Measurements from ENCODE around the gene SLC13A4.
A peak's percentile ranks its signal among the peaks of the same experiment; 100 is the strongest.
"Not testable (repeated sequence)": the region's sequence is repeated elsewhere in the genome, so short reads cannot be mapped to it uniquely, and the experiment has no call there.

SLC13A4 gene

GRCh38 chr7:135717693-135718092 lies 10.3 kb downstream of the SLC13A4 start:
- no peak for DNase-seq

GRCh38 chr7:135716677-135717238 lies 11.2 kb downstream of the SLC13A4 start:
- DNase-seq = peak; percentile 79

- DNase-seq = no peak
Observed at GRCh38 chr7:135715673-135716072, 12.3 kb downstream of the SLC13A4 start.

- DNase-seq = no peak
Observed at GRCh38 chr7:135715055-135715522, 12.9 kb downstream of the SLC13A4 start.

DNA sequence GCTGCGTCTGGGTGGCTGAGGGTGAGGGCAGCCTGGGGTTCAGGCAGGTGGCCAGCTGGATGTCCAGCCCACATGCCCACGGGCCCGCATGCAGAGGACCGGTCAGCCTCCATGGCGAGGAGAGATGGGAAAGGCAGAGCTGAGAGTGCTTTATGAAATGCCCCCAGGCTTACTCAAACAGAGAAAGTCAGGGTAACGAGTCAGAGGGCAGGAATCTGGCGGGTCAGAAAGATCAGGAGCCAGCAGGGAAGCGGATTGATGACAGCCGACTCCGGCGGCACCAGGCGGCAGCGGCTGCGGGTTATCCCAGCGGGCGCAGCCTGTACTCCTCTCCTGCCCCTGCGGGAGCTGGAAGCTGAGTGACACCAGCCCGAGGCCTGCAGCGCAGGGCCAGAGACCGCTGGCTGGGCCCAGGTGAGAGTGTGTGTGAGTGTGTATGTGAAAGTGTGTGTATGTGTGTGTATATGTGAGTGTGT lies 13.4 kb downstream of the SLC13A4 start:
- DNase-seq = no peak

GRCh38 chr7:135713836-135714470 lies 14.0 kb downstream of the SLC13A4 start:
- DNase-seq = no peak

DNA sequence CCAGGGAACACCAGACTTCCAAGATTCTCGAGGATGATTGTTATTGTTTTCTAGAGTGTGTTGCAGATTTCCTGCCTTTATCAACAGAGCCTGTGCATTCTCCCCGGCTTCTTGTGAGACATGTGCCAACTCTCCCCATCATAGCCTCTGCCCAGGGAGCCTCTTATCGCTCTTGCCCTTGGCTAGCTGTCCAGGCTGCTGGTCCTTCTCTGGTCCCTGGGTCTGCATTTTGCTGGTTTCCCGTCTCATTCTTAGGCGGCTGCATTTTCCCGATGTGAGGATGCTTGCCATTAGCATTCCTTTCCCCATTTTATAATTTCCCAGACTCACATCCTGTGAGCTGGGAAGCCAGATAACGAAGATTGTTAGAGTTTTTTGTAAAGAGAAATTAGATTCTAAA lies 15.2 kb downstream of the SLC13A4 start:
- no peak for DNase-seq

GRCh38 chr7:135712182-135712782 lies 15.7 kb downstream of the SLC13A4 start:
- DNase-seq = peak; percentile 32

DNA sequence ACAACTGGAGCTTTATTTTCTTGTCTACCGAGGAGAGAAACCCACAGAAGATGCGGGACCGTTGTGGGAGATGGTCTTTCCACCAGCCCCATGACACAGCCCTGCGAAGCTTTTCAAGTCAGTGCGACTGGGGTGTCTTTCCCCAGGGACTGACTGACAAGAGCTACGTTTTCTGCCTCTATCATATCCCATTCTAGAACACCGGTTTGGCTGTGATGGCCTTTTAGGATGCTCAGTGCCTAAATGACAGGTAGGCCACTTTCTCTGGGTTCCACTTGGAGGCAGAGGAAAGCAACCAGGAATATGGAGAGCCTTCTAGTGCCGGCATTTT lies 16.9 kb downstream of the SLC13A4 start:
- no peak for DNase-seq

- no peak for DNase-seq
Observed at GRCh38 chr7:135710417-135711138, 17.4 kb downstream of the SLC13A4 start.

- DNase-seq = no peak
Observed at GRCh38 chr7:135709508-135709907, 18.5 kb downstream of the SLC13A4 start.

GRCh38 chr7:135708041-135708440 lies 19.9 kb downstream of the SLC13A4 start:
- no peak for DNase-seq

- no peak for DNase-seq
Observed at GRCh38 chr7:135707570-135707966, 20.4 kb downstream of the SLC13A4 start.

GRCh38 chr7:135706858-135707569 lies 21.0 kb downstream of the SLC13A4 start:
- DNase-seq = no peak

GRCh38 chr7:135706038-135706742 lies 21.8 kb downstream of the SLC13A4 start:
- no peak for DNase-seq

DNA sequence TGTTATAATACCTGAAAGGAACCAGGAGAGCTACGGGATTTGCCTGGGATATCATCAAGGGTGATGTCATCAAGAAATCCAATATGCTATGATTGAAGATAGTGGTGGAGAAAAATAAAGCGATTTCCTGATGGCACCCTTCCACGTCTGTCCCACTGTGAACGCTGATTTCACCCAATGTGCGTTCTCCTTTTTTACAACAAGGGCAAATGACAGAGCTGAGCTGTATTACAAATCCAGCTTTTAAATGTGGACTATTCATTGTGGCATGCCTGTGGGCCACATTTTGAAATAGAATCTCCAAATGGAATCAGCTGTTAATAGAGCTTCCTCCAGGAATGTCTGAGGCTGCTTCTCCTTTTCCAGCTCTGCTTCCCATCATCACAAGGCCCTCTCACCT lies 23.3 kb downstream of the SLC13A4 start:
- no peak for DNase-seq

DNA sequence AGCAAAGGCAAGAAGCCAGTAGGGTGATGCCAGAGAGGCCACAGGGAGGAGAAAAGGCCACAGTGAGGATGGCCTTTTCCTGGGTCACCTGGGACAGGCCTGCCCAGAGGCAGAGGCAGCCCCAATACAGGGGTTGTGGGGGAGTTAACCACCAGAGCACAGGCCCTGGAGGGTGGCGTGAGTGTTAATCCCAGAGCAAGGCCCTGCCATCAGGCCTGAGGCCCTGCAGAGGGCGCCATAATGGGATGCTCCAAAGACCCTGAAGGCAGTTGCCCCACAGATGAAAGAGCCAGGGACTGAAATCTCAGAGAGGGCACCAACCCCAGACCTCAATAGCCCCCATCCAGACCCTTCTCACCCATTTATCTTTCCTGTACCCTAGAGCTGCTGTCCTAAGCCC lies 23.9 kb downstream of the SLC13A4 start:
- DNase-seq = no peak

DNA sequence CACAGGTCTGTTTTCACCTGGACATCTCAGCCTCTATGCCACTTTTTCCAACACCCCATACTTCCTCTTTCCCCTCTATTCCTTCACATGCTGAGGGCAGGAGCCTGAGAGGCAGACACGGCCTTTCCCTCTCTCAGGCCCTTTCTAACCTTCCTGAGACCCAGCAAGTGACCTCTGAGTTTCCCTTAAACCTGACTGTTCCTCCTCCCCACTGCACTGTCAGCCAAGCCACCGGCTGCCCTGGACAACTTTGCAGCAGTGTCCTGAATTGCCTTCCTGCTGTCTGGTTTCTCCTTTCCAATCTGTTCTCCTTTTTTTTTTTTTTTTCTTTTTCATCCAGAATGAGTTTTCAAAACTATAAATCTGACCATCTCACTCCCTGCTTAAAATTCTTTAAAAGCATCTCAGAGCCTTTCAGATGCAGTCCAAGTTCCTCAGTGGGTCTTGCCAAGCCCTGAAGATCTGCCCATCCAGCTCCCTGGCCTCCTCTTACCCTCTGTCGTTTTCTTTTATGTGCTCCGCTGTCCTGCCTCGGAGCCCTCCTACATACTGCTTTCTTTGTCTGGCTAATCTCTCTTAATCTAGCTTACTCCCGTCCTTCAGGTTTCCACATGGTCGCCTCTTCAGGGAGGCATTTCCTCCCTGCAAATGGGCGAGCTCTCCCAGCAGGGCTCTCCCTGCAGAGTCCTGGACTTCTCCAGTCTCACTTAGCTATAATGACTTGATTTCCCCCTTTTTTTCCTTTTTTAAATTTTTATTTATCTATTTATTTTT lies 30.5 kb downstream of the SLC13A4 start:
- no peak for DNase-seq

- no peak for DNase-seq
Observed at GRCh38 chr7:135693558-135693957, 34.4 kb downstream of the SLC13A4 start.

DNA sequence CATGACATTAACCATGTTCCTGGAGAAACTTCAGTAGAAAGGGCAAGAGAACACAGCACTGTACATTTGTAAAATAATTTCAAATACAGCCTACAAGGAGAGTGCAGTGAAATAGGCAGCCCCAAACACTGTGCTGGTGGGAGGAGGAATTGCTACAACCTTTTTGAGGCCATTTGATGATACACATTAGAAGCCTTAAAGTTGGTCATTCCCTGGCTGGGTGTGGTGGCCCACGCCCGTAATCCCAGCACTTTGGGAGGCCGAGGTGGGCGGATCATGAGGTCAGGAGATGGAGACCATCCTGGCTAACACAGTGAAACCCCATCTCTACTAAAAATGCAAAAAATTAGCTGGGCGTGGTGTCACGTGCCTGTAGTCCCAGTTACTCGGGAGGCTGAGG lies 35.4 kb downstream of the SLC13A4 start:
- DNase-seq = not testable (repeated sequence)

- no peak for DNase-seq
Observed at GRCh38 chr7:135692055-135692454, 35.9 kb downstream of the SLC13A4 start.

GRCh38 chr7:135690566-135690965 lies 37.4 kb downstream of the SLC13A4 start:
- DNase-seq = no peak
